ENCODE measurements around the gene FNTB. TPM values are rescaled to one million over a fixed set of nuclear protein-coding genes. Genes with fewer than 3 reads are reported as not detected.

FNTB gene
- total RNA-seq, 1 donor from 2014 or later = 28.6 TPM

DNA sequence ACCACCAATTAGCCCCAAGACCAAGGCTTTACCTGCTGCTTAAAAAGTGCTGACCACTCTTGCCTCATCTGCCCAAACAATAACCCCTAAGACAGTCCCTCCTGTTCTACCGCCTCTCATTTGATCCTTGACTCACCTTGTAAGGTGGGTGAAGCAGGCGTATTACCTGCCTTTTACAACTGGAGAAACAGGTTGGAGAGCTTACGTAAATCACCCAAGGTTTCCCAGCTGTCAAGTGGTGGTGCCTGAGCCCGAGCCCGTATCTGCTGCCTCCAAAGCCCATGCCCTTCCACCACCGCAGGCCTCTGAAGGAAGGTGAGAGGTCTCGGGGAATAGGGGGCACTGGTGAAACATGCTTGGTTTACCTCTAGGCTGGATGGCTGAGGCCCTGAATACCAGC lies 79.0 kb downstream of the FNTB start:
- H3K36me3 Mint-ChIP-seq (ENCODE audit: low read depth) = peaks cover 23% of the 10 kb centered on the region
- H3K4me3 Mint-ChIP-seq = no peak overlapping the region
- H3K4me1 Mint-ChIP-seq = no peaks in the 10 kb centered on the region
- TF ChIP-seq, protein P1, sequence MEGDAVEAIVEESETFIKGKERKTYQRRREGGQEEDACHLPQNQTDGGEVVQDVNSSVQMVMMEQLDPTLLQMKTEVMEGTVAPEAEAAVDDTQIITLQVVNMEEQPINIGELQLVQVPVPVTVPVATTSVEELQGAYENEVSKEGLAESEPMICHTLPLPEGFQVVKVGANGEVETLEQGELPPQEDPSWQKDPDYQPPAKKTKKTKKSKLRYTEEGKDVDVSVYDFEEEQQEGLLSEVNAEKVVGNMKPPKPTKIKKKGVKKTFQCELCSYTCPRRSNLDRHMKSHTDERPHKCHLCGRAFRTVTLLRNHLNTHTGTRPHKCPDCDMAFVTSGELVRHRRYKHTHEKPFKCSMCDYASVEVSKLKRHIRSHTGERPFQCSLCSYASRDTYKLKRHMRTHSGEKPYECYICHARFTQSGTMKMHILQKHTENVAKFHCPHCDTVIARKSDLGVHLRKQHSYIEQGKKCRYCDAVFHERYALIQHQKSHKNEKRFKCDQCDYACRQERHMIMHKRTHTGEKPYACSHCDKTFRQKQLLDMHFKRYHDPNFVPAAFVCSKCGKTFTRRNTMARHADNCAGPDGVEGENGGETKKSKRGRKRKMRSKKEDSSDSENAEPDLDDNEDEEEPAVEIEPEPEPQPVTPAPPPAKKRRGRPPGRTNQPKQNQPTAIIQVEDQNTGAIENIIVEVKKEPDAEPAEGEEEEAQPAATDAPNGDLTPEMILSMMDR (conservative IDR thresholded peaks at IDR 0.05) = no peak
- no peaks in the 10 kb centered on the region for H3K27me3 Mint-ChIP-seq (ENCODE audit: low read depth)
- no peaks in the 10 kb centered on the region for H3K9me3 Mint-ChIP-seq
- no peak overlapping the region for H3K27ac Mint-ChIP-seq (ENCODE audit: unreplicated experiment)
- DNase-seq (ENCODE audit: low read depth, low spot score) = no peak

DNA sequence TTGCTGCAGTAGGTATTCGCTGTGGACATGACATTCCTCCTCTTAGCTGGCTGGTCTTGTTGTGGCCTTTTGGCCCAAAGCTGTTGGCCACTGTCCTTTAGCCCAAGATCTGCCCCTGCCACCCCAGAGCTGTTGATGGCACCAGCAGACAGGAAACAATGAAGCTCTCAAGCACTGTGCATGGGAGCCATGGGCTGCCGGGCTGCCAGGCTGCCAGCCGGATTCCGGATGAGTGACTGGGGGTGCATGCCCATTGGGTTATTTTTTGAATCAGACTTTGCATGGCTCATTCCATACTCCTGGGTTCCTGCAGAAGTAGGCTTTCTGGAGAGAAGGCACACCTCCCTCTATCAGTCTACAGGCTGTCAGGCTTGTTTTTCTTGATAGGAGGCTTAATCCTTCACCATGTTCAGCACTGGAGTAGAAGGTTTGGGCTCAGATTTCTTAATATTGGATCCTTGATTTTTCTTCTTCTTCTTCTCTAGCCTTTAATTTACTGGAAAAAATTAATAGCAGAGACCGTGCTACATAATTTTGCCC lies 83.2 kb downstream of the FNTB start:
- Mint-ChIP-seq H3K36me3 (ENCODE audit: low read depth) (peaks cover 11% of the 10 kb centered on the region), H3K27me3 (ENCODE audit: low read depth) (no peaks in the 10 kb centered on the region), H3K4me1 (no peaks in the 10 kb centered on the region), H3K9me3 (no peaks in the 10 kb centered on the region), H3K4me3 (no peak overlapping the region), H3K27ac (ENCODE audit: unreplicated experiment) (no peak overlapping the region)
- TF ChIP-seq, protein P1 (conservative IDR thresholded peaks at IDR 0.05) = no peak
- DNase-seq (ENCODE audit: low read depth, low spot score) = no peak

DNA sequence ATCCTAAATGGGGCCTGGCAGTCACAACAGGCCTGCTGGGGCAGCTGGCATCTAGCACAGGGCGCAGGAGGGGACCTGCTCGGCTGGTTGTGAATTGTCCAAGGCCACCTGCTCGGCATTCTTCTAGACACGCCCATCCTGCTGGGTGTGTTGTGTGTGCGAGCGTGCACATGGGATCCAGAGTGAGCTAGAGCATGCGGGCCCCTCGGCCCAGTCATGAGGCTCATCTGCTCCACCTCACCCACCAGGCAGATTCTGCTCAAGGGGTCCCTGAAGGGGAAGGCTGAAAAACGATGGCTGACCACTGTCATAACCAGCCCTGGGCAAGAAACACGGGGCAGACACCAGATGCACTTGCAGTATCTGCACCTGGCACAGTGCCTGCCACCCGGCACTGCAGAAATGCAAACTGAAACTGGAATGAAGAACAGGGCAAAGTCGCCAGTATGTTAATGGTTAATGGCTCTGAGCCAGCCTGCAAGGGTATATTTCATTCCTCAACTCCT lies 83.8 kb downstream of the FNTB start:
- no peak for DNase-seq (ENCODE audit: low read depth, low spot score)
- peaks cover 9% of the 10 kb centered on the region for H3K36me3 Mint-ChIP-seq (ENCODE audit: low read depth)
- no peaks in the 10 kb centered on the region for H3K9me3 Mint-ChIP-seq
- no peaks in the 10 kb centered on the region for H3K27me3 Mint-ChIP-seq (ENCODE audit: low read depth)
- H3K27ac Mint-ChIP-seq (ENCODE audit: unreplicated experiment) = no peak overlapping the region
- no peaks in the 10 kb centered on the region for H3K4me1 Mint-ChIP-seq
- no peak overlapping the region for H3K4me3 Mint-ChIP-seq
- TF ChIP-seq, protein P1 (conservative IDR thresholded peaks at IDR 0.05) = no peak

DNA sequence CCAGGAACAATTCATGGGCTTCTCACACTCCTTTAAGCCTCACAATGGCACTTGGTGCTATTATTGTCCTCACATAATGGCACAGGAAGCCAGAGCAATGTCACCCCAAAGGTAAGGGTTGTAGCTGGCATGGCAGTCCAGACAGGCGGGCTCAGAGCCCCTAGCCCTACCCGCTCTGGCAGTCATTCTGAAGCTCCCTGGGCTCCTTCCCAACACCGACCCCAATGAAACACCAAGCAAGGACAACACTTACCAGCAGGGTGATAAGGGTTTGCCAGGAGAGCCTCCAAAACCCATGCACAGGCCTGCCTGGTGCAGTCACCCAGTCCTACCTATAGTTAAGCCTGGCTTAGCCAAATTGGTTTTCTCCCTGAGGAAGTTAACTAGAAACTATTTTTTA lies 84.8 kb downstream of the FNTB start:
- H3K27me3 Mint-ChIP-seq (ENCODE audit: low read depth) = no peaks in the 10 kb centered on the region
- H3K9me3 Mint-ChIP-seq = no peaks in the 10 kb centered on the region
- H3K36me3 Mint-ChIP-seq (ENCODE audit: low read depth) = peaks cover 3% of the 10 kb centered on the region
- no peak overlapping the region for H3K4me3 Mint-ChIP-seq
- TF ChIP-seq, protein P1 (conservative IDR thresholded peaks at IDR 0.05) = no peak
- no peak overlapping the region for H3K27ac Mint-ChIP-seq (ENCODE audit: unreplicated experiment)
- H3K4me1 Mint-ChIP-seq = no peaks in the 10 kb centered on the region
- no peak for DNase-seq (ENCODE audit: low read depth, low spot score)

DNA sequence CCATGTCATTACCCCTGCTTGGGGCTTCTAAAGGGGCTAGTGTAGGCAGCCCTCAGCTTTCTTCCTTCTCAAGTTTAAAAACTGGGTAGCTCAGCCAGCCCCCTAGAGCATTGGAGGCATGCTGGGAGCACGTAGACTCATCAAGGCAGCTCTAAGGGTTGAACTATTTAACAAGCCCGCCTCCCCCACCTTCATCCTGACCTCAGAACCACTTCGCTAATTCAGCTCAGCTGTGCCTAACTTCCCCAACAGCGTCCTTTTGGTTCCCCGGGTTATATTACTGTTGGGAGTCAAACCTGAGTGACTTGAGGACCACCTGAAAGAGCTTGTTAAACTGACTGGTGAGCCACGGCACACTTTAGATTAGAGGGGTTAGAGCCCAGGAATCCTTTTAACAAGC lies 85.6 kb downstream of the FNTB start:
- peaks cover 2% of the 10 kb centered on the region for H3K36me3 Mint-ChIP-seq (ENCODE audit: low read depth)
- TF ChIP-seq, protein P1 (conservative IDR thresholded peaks at IDR 0.05) = no peak
- H3K9me3 Mint-ChIP-seq = no peaks in the 10 kb centered on the region
- H3K27me3 Mint-ChIP-seq (ENCODE audit: low read depth) = no peaks in the 10 kb centered on the region
- H3K27ac Mint-ChIP-seq (ENCODE audit: unreplicated experiment) = no peak overlapping the region
- H3K4me3 Mint-ChIP-seq = no peak overlapping the region
- H3K4me1 Mint-ChIP-seq = no peaks in the 10 kb centered on the region
- no peak for DNase-seq (ENCODE audit: low read depth, low spot score)

Measured in neural crest cell (in vitro differentiated cells).